IPS-18c (cell line): ENCODE results near the gene MLLT3.

ENCODE experiments used
- H3K4me3 ChIP-seq: 2 replicates; pipeline ENCODE4 v1.7.0; 2013; ENCODE audit warnings: low read depth, mild to moderate bottlenecking, low read length, moderate library complexity; ENCODE audit not compliant: insufficient read depth
- H3K9me3 ChIP-seq: one replicate; pipeline ENCODE4 v1.6.1; 2013; ENCODE audit warnings: mild to moderate bottlenecking, low read length, moderate library complexity; ENCODE audit not compliant: control insufficient read depth, insufficient read depth

MLLT3 gene

DNA sequence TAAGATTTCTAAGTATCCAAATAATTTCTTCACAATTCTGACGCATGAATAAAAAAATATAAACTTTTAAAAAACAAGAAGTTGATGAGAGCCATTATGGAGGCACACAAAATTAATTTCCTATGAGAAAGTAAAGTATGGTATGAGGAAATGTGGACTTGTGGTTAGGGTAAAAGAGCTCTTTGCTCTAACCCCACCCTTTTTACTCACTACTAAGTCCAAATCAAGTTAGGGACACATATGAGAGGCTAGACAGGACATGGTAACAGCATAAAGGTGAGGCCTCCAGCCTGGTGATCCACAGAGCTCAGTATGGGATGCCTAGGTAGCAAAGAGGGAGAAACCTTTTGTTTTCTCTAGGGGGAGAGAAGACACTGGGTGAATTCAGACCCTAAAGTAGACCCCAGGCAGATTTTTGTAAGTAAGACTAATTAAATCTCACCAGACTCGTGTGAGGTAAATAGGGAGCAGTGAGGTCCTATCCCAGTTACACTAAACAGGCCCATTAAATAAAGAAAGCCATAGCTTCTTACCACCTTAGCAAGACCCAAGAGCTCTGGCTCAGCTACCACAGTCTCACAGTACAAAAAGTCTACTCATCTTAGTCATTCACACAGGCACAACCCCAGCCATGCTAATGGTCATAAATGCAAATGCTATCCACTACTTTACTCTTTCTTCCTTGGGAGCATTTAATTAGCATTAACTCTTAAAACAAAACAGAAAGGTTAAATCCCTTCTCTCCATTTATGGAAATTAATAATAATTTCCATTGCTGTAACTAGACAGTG lies 42.6 kb downstream of the MLLT3 start:
- Histone ChIP-seq H3K4me3 (no peak overlapping the region), H3K9me3 (no peaks in the 10 kb centered on the region)

DNA sequence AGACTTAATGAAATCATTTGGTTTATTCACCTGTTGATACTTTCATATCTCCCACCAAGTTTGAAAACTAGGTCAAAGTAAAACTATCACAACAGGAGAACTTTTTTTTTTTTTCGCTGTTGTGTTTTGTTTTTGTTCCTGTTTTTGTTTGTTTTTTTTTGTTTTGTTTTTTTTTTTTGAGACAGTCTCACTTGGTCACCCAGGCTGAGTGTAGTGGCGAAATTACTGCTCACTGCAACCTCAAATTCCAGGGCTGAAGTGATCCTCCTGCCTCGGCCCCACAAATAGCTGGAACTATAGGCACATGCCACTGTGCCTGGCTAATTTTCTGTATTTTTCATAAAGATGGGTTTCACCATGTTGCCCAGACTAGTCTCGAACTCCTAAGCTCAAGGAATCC lies 49.3 kb downstream of the MLLT3 start:
- Histone ChIP-seq H3K9me3 (no peaks in the 10 kb centered on the region), H3K4me3 (no peak overlapping the region)

DNA sequence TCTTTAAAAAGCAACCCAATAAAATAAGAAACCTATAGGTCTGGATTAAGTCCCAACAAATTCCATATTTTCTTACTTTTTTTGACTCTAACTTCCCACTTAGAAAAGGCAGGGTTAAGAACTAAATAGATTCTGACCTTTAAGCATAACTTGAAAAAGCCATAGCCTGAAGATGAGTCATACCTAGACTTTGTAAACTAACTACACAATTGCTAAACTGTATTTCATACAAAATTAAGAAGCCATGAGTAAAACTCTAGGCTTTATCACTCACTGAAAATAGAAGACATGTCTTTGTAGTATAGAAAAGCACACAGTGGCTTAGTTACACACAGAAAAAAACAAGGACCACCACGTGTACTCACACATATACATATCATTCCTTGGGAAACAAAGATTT lies 51.5 kb downstream of the MLLT3 start:
- Histone ChIP-seq H3K9me3 (no peaks in the 10 kb centered on the region), H3K4me3 (no peak overlapping the region)

DNA sequence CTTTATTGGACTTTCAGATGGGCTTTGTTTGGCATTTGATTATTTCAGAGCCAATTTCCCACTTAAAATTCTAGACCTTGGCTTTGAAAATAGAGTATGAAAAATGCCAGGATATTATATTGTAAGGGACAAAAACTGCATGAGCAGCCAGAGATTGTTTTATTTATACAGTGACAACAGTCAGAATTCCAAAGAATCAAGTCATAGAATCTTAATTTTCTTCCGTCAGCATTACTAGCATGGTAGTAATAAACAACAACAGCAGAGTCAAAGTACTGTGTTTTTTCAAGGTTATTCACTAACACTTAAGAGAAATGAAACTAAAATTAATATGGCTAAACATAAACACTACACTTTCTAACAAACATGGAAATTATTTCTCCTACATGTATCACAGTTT lies 52.2 kb downstream of the MLLT3 start:
- H3K9me3 ChIP-seq: no peaks in the 10 kb centered on the region
- no peak overlapping the region for H3K4me3 ChIP-seq

DNA sequence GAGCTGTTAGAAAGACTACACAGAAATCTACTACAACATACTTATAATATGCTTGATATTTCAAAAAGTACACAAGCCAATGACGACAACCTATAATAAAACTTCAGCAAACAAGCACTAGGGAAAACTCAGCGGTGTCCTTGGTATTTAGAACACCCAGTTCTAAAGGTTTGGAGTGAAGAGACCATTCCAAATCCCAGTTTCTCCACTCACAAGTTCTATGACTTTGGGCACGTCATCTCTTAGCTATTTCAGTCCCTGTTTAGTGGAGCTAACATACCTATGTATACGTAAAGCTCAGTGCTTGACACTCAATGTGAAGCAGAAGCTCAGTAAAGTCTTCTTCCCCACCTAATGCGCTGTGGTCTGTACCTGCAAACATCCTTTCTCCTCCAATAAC lies 52.8 kb downstream of the MLLT3 start:
- no peaks in the 10 kb centered on the region for H3K9me3 ChIP-seq
- H3K4me3 ChIP-seq: no peak overlapping the region

DNA sequence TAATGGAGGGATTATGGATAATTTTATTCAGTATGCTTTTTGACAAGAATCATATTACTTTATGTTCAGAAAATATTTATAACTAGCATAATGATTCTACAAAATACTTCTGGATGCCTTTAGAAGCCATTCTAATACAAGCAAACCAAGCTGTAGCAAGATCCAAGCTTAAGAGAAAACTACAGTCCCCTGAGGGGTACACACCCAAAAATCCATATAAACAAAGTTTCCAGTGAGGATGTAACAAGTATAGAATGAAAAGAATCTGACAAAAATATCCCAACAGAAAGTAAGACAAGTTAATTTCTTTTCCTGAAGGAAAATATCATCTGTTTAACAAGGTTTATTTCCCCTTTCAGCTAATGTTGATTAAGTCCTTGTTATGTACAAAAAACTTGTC lies 53.9 kb downstream of the MLLT3 start:
- H3K4me3 ChIP-seq: no peak overlapping the region
- H3K9me3 ChIP-seq: no peaks in the 10 kb centered on the region

DNA sequence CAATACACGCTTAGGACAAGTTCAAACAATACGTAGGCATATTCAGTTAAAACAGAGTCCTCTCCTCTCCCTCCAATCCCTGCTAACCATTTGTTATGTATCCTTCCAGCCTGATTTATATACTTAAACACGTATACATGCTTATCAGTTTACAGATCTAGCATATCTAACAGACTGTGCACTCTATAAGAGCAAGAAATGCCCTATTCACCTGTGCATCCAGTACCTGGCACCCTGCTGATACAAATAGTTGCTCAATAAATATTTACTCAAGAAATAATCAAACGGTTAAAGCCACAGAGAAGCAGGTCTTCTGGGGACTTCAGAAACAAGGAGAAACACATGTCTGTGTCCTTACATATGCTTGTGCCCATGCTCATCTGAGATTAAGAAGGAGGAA lies 55.9 kb downstream of the MLLT3 start:
- Histone ChIP-seq H3K4me3 (no peak overlapping the region), H3K9me3 (no peaks in the 10 kb centered on the region)

DNA sequence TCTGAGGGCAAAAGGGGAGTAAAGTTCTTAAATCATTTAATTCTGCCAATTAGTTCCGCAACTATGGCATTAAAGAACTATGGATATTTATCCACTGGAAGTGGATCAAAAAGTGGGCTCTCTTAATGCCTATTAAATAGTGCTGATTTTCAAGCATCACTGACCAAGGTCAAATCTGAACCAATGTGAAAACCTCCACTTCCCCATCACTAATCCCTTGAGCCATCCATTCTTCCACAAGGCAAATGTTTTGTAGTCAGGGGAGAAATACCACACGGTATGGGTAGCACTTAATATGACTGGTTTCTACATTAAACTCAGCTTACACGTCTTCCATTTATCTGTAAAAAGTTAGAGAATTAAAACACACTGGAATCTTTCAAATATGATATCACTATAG lies 57.6 kb downstream of the MLLT3 start:
- no peaks in the 10 kb centered on the region for H3K9me3 ChIP-seq
- no peak overlapping the region for H3K4me3 ChIP-seq

DNA sequence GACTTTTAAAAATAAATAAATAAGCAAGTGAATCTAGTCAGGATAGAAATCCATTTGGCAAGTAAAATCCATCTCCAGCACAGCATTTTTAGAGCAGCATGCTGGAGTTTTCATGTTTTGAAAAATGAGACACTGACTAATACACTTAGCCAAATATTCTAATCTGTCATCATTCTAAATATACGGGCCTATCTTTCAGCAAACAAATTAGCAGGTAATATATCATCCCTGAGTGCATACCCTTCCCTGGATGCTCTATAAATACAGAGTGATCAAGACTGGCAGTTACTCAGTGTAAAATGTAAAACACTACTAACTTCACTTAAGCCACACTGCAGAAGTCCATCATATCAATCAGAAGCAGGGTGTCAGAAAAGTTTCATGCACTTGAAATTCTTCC lies 58.4 kb downstream of the MLLT3 start:
- H3K4me3 ChIP-seq: no peak overlapping the region

DNA sequence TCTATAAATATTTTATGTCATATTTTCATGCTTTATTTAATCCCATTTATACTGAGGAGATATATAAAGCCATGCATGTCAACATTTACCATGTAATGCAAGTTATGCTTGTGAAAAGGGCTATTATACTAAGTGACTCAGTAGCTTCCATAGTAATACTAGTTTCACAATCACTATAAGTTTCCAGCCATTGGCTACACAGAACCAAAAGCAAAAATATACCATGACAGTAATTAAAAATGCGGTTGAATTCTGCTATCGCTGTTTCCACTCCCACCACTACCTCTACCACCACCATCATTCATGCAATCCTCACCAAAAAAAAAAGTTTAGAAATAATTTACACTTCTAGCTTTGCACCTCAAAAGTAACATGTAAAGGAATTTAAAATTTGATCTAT lies 60.2 kb downstream of the MLLT3 start:
- H3K9me3 ChIP-seq: no peaks in the 10 kb centered on the region
- no peak overlapping the region for H3K4me3 ChIP-seq

More for the DNA sequence above, 58.4 kb downstream of the MLLT3 start:
- no peaks in the 10 kb centered on the region for H3K9me3 ChIP-seq

DNA sequence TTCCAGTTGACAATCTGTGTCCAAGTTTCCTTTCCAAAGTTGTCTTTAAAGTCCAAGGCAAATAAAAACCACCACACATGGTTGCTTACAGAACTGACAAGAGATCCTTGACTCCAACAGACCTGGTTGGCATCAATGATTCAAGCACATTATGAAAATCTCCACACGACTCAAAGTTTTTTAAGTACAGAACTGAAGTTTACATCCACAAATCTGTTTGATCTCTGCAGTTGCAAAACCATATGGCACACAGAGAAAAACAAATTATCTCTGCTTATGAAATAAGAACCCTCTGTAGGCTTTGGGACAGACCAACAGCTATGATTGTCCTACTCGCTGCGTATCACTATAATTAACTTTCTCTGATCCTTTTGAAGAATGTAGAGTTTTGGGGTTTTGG lies 60.8 kb downstream of the MLLT3 start:
- H3K4me3 ChIP-seq: no peak overlapping the region

DNA sequence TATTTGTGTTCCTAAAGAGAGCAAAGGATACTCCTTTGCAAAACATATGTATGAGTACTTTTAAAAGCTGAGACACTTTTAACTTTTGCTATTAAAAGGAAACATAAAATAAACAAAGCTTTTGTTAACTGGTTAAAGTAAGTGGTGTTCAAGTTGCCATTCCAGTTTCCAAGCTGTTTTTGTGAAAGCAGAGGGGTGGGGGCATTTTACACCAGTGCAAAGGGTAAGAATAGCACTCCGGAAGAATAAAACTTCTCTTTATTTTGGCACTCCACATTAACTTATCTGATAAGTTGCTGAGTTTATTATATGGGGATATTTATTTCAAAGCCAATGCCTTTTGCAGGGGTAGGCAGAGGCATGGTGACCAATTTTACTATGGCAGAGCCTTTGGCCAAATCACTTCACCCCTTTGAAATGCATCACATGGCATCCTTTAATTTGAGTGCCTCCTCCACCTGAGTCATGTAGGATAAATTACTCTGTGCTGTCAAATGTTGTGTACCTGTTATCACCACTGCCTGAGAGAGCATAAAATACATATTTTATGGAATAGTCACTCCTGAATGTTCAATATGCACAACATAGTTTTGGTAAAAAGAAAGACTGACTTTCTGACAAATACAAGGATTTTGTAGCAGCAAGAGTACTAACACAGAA lies 62.9 kb downstream of the MLLT3 start:
- no peaks in the 10 kb centered on the region for H3K9me3 ChIP-seq

More for the DNA sequence above, 60.8 kb downstream of the MLLT3 start:
- no peaks in the 10 kb centered on the region for H3K9me3 ChIP-seq

DNA sequence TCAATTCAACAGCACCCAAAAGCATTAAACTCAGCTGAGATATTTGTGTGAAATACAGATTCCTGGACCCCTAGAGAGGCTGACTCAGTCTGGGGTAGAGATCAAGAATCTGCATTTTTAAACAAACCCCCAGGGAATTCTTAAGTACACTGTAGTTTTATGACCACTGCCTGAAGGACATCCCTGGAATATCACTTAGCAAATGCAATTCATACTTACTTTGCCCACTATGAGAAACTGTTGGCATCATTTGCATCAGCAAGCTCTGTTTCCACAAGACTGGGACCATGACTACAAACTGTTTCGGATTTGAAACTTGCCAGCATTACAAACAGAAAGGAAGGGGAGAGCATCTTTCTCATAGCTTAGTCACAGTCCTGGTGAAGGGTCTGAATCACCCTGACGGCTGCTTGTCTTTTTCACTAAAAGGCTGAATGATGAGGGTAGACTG lies 63.7 kb downstream of the MLLT3 start:
- H3K9me3 ChIP-seq: no peaks in the 10 kb centered on the region
- no peak overlapping the region for H3K4me3 ChIP-seq

More for the DNA sequence above, 62.9 kb downstream of the MLLT3 start:
- H3K4me3 ChIP-seq: no peak overlapping the region

DNA sequence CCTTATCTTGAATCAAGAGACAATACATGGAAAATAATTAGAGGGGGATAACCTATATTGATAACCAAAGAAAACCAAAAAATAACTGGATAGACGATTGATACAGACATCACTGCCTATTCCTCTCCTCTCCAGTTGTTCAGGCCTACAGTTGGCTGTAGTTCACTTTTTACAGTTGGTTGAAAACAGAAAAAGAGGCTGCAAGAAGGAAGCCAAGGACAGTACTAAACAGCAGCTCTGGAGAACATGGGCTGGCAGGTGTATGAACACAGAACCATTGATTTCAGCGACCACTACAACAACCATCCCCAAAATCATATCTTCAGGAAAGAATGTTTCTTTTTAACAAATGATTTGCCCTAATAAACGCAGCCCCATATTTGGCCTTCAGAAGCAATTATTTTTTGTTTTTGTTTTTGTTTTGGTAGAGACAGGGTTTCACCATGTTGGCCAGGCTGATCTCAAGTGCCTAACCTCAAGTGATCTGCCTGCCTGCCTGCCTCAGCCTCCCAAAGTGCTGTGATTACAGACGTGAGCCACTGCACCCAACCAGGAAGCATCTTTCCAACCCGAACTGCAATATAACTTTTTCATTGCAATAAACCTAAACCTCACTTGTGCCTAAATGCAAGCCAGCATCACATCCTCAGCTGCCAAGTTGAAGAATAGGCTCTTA lies 64.3 kb downstream of the MLLT3 start:
- Histone ChIP-seq H3K4me3 (no peak overlapping the region), H3K9me3 (no peaks in the 10 kb centered on the region)

DNA sequence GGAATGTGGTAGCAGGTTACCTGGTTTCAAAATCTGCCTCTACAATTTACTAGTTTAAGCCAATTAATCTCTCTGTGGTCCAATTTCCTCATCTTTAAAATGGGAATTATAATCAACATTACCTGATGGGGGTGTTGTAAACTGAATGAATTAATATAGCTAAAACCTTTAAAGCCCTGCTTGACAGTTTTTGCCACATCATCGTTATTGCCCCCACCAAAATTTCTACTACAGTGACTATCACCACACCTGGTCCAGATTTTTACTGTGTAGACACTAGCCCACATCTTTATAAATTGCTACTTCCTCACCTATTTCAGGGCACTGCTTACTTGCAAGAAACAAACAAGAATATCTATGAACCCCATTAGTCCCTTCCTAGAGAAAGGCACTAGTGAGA lies 65.0 kb downstream of the MLLT3 start:
- Histone ChIP-seq H3K4me3 (no peak overlapping the region), H3K9me3 (no peaks in the 10 kb centered on the region)

DNA sequence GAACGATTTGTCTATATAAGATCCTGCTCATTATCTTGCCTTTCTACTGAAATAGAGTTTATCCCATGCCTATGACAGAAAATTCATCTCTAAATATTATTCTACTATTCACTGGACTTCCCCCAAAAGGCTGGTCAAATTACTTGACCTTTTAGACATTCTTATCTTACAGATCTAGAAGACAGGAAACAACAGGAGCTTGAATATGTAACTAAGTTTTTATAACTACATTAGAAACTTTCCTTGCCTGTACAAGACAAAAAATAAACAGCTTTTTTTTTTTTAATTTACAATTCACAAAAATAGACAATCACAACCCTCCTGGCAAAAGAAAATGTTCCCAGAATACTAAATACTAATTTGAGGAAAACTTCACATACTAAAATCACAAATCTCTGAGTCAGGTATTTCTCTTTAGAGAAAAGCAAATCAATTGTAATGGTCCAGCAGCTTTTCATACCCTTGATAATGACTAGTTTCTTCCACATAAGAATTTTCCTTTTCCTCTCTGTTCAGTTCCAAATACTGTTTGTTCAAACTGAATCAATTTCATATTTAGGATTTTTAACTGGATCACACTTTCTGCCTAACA lies 68.6 kb downstream of the MLLT3 start:
- Histone ChIP-seq H3K9me3 (no peaks in the 10 kb centered on the region), H3K4me3 (no peak overlapping the region)

DNA sequence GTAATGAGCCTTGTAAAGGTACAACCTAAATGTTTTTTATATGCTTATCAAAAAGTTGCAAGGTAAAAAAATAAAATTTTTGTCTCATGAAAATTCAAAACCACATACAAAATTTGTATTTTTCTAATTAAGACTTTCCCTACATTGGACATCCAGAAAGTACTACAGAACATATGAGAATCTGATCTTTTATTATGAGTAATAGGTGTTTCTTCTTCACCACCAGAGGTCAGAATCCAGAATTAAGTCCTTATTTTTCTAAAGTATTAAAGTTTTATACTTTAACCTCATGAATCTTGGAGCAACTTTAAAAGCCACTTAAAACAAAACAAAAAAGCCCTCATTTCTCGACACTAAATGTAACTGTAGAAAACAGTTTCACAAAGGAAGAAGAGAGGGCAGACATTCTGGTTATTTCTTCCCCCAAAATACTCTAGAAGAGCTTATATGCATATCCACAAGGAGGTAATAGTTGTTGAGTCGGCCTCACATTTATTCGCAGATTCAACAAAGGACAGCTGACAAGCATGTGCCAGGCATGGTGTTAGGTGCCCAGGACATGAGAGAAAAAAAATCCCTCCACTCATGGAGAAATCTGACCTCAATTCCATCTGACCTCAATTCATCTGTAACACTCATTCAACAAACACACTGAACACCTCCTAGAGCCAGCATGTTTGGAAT lies 69.3 kb downstream of the MLLT3 start:
- H3K9me3 ChIP-seq: no peaks in the 10 kb centered on the region
- no peak overlapping the region for H3K4me3 ChIP-seq
